HEK293T (cell line): ENCODE measurements around the gene POU2F3.

Experiments
- FOXA1 ChIP-seq: fragments of 450-650 bp; IDR thresholded peaks from 2 replicates; pipeline ENCODE4 v1.6.1; 2016; ENCODE audit warnings: mild to moderate bottlenecking
- LEF1 ChIP-seq: fragments of 450-650 bp; IDR thresholded peaks from 2 replicates; pipeline ENCODE4 v1.6.1; 2017; ENCODE audit warnings: mild to moderate bottlenecking, borderline replicate concordance
- NFRKB ChIP-seq: fragments of 450-650 bp; IDR thresholded peaks from 2 replicates; pipeline ENCODE4 v1.6.1; 2016; ENCODE audit warnings: mild to moderate bottlenecking, moderate library complexity
- SUZ12 ChIP-seq: fragments of 450-650 bp; IDR thresholded peaks from 2 replicates; pipeline ENCODE4 v1.6.1; 2016; ENCODE audit warnings: mild to moderate bottlenecking
- ZNF384 ChIP-seq: fragments of 450-650 bp; IDR thresholded peaks from 2 replicates; pipeline ENCODE4 v1.6.1; 2016

DNA sequence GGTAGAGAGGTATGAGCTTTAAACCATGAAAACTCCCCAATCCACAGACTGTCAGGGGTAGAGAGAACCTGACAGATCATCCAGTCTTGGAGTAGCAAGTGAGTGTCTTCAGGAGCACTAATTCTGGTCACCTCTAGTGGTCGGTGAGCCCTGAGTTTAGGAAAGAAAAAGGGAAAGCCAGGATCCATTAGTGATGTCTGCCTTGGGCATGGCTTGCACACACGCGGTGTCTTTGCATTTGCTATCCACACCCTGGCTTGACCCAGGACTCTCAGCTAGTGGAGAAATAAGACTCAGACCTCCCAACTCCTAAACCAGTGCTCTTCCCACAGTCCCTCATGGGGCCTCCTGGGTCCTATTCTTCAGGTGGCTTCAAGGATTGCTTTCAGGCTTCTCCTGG is 19.3 kb downstream of the POU2F3 start:
- TF ChIP-seq NFRKB (no peak), SUZ12 (no peak), ZNF384 (no peak), FOXA1 (no peak), LEF1 (no peak)
